Vagina (tissue), 2 donors: Measurements from ENCODE around the gene IFNA21. TPM values are rescaled to one million over a fixed set of nuclear protein-coding genes. Genes with fewer than 3 reads are reported as not detected.
"Not testable (repeated sequence)": the region's sequence is repeated elsewhere in the genome, so short reads cannot be mapped to it uniquely, and the experiment has no call there.

Source experiments
- DNase-seq, 2 donors: peaks; one replicate each; pipeline ENCODE4 v3.0.0-alpha.2; 2017; ENCODE audit errors: extremely low spot score in 2 of 2
- H3K27ac ChIP-seq: fragments of 200-600 bp; sonication (generic); one replicate; pipeline ENCODE4 v1.5.1; 2019
- H3K27me3 ChIP-seq: fragments of 200-600 bp; sonication (generic); one replicate; pipeline ENCODE4 v1.5.1; 2019
- H3K36me3 ChIP-seq, 2 donors: fragments of 200-600 bp; sonication (generic); one replicate each; pipeline ENCODE4 v1.5.1; 2017 to 2019
- H3K4me1 ChIP-seq: fragments of 200-600 bp; sonication (generic); one replicate; pipeline ENCODE4 v1.5.1; 2019
- H3K4me3 ChIP-seq, 2 donors: fragments of 200-600 bp; sonication (generic); 1 replicate in 1 of 2; 2 replicates in 1 of 2; pipeline ENCODE4 v1.5.1; 2016 to 2019
- H3K9me3 ChIP-seq: fragments of 200-600 bp; sonication (generic); one replicate; pipeline ENCODE4 v1.5.1; 2019
- CTCF ChIP-seq, 3 experiments: fragments of 450-650 bp in 2 of 3; fragments of 200-600 bp in 1 of 3; sonication (generic) in 1 of 3; IDR thresholded peaks; one replicate each; pipeline ENCODE4 v1.5.1; 2017 to 2019; ENCODE audit warnings: antibody characterized with exemption in 3 of 3, mild to moderate bottlenecking in 2 of 3, moderate library complexity in 2 of 3
- POLR2A ChIP-seq, 2 donors: fragments of 450-650 bp; IDR thresholded peaks; one replicate each; pipeline ENCODE4 v1.6.1; 2017; ENCODE audit warnings: antibody characterized with exemption in 2 of 2, mild to moderate bottlenecking in 2 of 2, moderate library complexity in 2 of 2
- POLR2AphosphoS5 ChIP-seq, 2 donors: sonication (generic); formaldehyde crosslinking; IDR thresholded peaks; one replicate each; pipeline ENCODE4 v1.9.0; 2017; ENCODE audit warnings: antibody characterized with exemption in 2 of 2, mild to moderate bottlenecking in 2 of 2, low read depth in 1 of 2; ENCODE audit not compliant: insufficient read depth in 1 of 2
- intact Hi-C: fragments of 100-400 bp; cut with DNase I; formaldehyde crosslinking; loops from one replicate; pipeline ENCODE4 v1.15.1; 2023
- total RNA-seq: library from RNA; depleted of rRNA; stranded (reverse); fragments of >200 nt; gene quantifications from one replicate; pipeline ENCODE4 v1.2.3, GENCODE V29; 2016

Gene IFNA21
- total RNA-seq = not detected

- H3K27ac ChIP-seq, H3K9me3 ChIP-seq, H3K36me3 ChIP-seq, H3K27me3 ChIP-seq, H3K4me3 ChIP-seq, H3K4me1 ChIP-seq, intact Hi-C loops, DNase-seq: not testable (repeated sequence)
Measured at GRCh38 chr9:21166560-21166959, at the start of gene IFNA21. Gene IFNA21, minus strand, starts transcription at chr9:21166660. Its CDS starts 48 bp downstream, at chr9:21166612.

DNA sequence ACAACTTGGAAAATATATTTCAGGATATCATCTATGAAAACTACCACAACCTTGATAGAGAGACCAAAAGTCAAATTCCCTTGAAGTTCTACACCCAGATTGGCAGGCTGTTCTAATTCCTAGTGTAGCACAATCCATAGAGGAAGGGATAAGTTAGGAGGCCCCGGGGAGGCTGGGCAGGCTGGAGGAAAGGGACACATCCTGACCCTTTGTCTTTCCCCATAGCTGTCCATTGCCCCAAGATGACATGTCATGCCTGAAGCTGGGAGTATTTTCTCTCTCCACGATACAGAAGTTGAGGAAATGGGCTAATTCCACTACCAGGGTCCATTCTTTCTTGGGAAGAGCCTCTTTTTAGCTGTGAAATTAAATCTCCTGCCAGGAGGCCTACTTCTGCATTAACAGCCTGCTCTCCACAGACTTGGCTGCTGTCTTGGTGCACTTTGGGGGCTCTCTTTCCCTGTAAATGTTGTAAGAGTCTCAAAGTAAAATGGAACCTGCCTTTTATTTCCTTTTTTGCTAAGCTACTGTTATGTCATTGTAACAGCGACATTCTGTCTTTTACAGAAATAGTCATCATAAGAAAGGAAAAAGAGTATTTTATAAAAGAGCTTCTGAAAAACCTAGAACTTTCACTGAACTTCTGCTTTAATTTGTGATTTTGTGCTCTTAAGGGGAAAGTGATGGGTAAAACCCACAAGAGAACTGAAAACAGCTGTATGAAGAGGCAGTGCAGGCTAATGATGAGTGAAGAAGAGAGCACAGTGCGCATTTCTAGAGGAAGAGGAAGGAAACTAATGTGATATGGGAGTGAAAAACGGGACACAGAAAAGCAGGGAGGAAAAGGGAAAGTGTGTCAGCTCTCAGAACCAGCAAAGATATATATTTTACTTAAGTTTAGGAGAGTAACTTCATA is 47.2 kb upstream of the IFNA21 start:
- H3K4me1 ChIP-seq, H3K9me3 ChIP-seq, H3K27me3 ChIP-seq, H3K27ac ChIP-seq, DNase-seq, intact Hi-C loops, H3K36me3 ChIP-seq, H3K4me3 ChIP-seq: not testable (repeated sequence)

- H3K36me3 ChIP-seq, H3K4me3 ChIP-seq, H3K27ac ChIP-seq, H3K4me1 ChIP-seq, H3K9me3 ChIP-seq, intact Hi-C loops, H3K27me3 ChIP-seq, DNase-seq: not testable (repeated sequence)
Measured at GRCh38 chr9:21212160-21212559, 45.7 kb upstream of the IFNA21 start.

DNA sequence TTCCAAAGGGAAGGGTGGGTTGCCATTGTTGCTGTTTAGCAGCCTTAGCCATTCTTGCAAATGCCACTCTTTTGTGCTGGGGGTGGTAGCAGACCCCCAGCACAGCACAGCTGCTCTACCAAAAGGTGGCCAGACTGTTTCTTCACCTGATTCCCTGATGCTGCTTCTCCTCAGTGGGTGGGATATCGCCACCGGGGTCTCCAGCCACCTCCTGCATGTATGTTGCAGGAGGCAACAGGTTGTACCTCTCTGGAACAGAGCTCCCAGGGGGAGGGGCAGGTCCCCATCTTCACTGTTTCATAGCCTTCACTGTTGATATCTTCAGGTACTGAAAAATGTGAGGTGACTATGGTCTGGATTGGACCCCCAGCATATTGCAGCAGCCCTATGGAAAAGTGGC is 44.3 kb upstream of the IFNA21 start:
- H3K4me1 ChIP-seq, H3K9me3 ChIP-seq, H3K27me3 ChIP-seq, DNase-seq, H3K36me3 ChIP-seq, H3K27ac ChIP-seq, H3K4me3 ChIP-seq, intact Hi-C loops: not testable (repeated sequence)

DNA sequence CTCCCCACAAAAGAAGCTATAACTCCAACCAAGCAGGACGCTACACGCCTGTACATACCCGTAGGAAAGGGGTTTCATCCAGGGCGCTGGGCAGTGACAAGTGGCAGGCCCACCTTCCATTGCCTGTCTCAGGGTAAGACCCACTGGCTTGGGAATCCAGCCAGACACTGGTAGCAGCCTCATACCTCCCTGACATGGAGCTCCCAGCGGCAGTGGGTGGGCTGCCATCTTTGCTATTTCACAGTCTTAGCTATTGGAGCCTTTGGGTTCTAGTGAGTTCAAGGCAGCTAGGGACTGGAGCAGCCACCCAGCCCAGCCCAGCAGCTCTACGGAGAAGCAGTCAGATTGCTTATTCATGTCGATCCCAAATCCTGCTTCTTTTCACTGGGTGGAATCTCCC is 43.9 kb upstream of the IFNA21 start:
- intact Hi-C loops = no loop called here

GRCh38 chr9:21207043-21207442 is 40.6 kb upstream of the IFNA21 start, which contains the start of gene IFNA10:
Gene IFNA10, minus strand, starts transcription at chr9:21207143. Its CDS starts 46 bp downstream, at chr9:21207097.
- H3K27me3 ChIP-seq, H3K36me3 ChIP-seq, H3K9me3 ChIP-seq, intact Hi-C loops, DNase-seq, H3K27ac ChIP-seq, H3K4me3 ChIP-seq, H3K4me1 ChIP-seq: not testable (repeated sequence)

More for the DNA sequence above, 43.9 kb upstream of the IFNA21 start:
- TF ChIP-seq POLR2AphosphoS5 (IDR thresholded peaks at IDR 0.05; ENCODE audit: insufficient read depth in 1 of 2, low read depth in 1 of 2) (no peak), CTCF (IDR thresholded peaks at IDR 0.05) (no peak), POLR2A (IDR thresholded peaks at IDR 0.05) (no peak)
- DNase-seq = no peak
- H3K4me1 ChIP-seq = no peaks in the 10 kb centered on the region
- H3K36me3 ChIP-seq = no peaks in the 10 kb centered on the region
- H3K4me3 ChIP-seq = no peak overlapping the region
- no peaks in the 10 kb centered on the region for H3K27me3 ChIP-seq
- H3K27ac ChIP-seq = no peak overlapping the region
- H3K9me3 ChIP-seq = no peaks in the 10 kb centered on the region

GRCh38 chr9:21205204-21205603 is 38.7 kb upstream of the IFNA21 start:
- no peak for DNase-seq
- Histone ChIP-seq H3K9me3 (no peaks in the 10 kb centered on the region), H3K36me3 (no peaks in the 10 kb centered on the region), H3K4me1 (no peaks in the 10 kb centered on the region), H3K4me3 (no peak overlapping the region), H3K27ac (no peak overlapping the region), H3K27me3 (no peaks in the 10 kb centered on the region)
- no peak for TF ChIP-seq POLR2A (IDR thresholded peaks at IDR 0.05)
- TF ChIP-seq POLR2AphosphoS5 (IDR thresholded peaks at IDR 0.05; ENCODE audit: insufficient read depth in 1 of 2, low read depth in 1 of 2) = no peak
- TF ChIP-seq CTCF (IDR thresholded peaks at IDR 0.05) = no peak
- intact Hi-C loops = no loop called here

- H3K9me3 ChIP-seq, DNase-seq, H3K27me3 ChIP-seq, H3K36me3 ChIP-seq, intact Hi-C loops, H3K4me1 ChIP-seq, H3K27ac ChIP-seq, H3K4me3 ChIP-seq: not testable (repeated sequence)
Measured at GRCh38 chr9:21202105-21202504, 35.6 kb upstream of the IFNA21 start, which contains the start of gene IFNA7. Gene IFNA7, minus strand, starts transcription at chr9:21202205. Its CDS starts 40 bp downstream, at chr9:21202165.

- H3K4me3 ChIP-seq, H3K4me1 ChIP-seq, intact Hi-C loops, H3K27me3 ChIP-seq, DNase-seq, H3K27ac ChIP-seq, H3K36me3 ChIP-seq, H3K9me3 ChIP-seq: not testable (repeated sequence)
Measured at GRCh38 chr9:21194867-21195776, 28.7 kb upstream of the IFNA21 start.

DNA sequence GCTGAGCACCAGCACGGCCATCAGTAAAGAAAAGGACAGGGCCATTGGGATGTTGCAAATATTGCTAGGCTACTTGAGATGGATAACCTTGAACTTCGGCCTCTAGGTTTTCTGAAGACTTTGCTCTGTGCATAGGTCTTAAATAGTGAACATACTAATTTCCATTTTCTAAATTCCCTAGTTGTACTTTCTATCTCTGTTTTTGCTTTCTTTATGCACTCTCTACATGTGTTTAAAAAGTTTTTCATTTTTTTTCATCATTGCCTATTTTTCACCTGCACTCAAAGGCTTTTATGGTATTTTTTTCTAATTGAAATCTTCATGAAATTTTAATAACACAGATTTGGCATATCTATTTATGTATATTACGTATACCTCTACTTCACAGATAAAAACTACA is 21.0 kb upstream of the IFNA21 start, which contains the start of gene IFNA4:
Gene IFNA4 (minus strand): TSS at position 101 of the 400 bp plus-strand sequence. CDS start 56 bp downstream, at position 45.
- H3K9me3 ChIP-seq, H3K27me3 ChIP-seq, H3K4me3 ChIP-seq, DNase-seq, H3K4me1 ChIP-seq, H3K27ac ChIP-seq, H3K36me3 ChIP-seq, intact Hi-C loops: not testable (repeated sequence)
